OCI-LY7 (cell line): Measurements from ENCODE around the gene EPS8L3.

Experiments used
- CTCF ChIP-seq: fragments of 200-600 bp; sonication (generic); conservative IDR thresholded peaks from 2 replicates; pipeline ENCODE4 v1.5.1; 2014; ENCODE audit warnings: mild to moderate bottlenecking, antibody characterized with exemption, low read length, moderate library complexity, mixed read lengths
- EZH2phosphoT487 ChIP-seq: fragments of 200-600 bp; sonication (generic); IDR thresholded peaks from 2 replicates; pipeline ENCODE4 v1.6.1; 2018; ENCODE audit warnings: low read depth, borderline replicate concordance, mild to moderate bottlenecking, mixed run types, antibody characterized with exemption, low read length, moderate library complexity, mixed read lengths

GRCh38 chr1:109799445-109799844 is 35.7 kb upstream of the EPS8L3 start:
- TF ChIP-seq CTCF (no peak), EZH2phosphoT487 (no peak)
